ENCODE measurements around the gene FBLN2.

DNA sequence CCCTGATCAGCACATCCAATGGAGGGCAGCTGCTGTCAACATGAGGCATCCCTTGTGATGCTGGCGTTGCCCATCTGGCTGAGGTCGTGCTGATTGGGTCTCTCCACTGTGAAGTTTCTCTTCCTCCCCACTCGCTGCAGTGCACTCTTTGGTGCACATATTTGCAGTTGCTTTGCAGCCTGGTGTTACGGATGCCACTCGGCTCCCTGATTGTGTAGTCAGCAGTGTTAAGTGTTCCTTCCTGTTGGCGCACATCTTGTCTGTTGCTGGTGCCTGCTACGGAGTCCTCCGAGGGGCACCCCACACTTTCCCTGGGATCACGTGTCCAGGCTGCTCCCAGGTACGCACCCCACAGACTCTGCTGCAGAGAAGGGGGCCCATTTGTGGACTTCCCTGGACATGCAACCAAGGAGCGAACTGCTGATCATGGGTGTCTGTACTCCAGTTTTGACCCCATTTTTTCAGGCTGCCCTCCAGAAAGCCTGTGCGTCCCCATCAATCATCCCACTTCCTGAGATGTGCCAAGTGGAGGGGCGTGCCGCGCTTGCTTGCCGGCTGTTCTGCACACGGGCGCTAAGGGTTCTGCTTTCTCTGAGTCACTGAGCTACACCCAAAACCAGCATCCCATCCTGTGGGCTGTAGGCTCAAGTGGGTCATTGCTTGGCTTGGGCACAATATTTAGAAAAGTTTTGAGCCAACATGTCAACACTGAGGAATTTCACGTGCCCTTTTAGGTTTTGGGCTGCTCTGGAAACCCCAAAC lies 98.6 kb downstream of the FBLN2 start:
- TF ChIP-seq, protein P1, sequence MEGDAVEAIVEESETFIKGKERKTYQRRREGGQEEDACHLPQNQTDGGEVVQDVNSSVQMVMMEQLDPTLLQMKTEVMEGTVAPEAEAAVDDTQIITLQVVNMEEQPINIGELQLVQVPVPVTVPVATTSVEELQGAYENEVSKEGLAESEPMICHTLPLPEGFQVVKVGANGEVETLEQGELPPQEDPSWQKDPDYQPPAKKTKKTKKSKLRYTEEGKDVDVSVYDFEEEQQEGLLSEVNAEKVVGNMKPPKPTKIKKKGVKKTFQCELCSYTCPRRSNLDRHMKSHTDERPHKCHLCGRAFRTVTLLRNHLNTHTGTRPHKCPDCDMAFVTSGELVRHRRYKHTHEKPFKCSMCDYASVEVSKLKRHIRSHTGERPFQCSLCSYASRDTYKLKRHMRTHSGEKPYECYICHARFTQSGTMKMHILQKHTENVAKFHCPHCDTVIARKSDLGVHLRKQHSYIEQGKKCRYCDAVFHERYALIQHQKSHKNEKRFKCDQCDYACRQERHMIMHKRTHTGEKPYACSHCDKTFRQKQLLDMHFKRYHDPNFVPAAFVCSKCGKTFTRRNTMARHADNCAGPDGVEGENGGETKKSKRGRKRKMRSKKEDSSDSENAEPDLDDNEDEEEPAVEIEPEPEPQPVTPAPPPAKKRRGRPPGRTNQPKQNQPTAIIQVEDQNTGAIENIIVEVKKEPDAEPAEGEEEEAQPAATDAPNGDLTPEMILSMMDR (IDR thresholded peaks at IDR 0.05): no peak
- TF ChIP-seq NFIC (IDR thresholded peaks at IDR 0.05; ENCODE audit: borderline replicate concordance): no peak
- no peak for TF ChIP-seq SIN3A (IDR thresholded peaks at IDR 0.05; ENCODE audit: borderline replicate concordance, low read depth, low read length)
- TF ChIP-seq, protein P2, sequence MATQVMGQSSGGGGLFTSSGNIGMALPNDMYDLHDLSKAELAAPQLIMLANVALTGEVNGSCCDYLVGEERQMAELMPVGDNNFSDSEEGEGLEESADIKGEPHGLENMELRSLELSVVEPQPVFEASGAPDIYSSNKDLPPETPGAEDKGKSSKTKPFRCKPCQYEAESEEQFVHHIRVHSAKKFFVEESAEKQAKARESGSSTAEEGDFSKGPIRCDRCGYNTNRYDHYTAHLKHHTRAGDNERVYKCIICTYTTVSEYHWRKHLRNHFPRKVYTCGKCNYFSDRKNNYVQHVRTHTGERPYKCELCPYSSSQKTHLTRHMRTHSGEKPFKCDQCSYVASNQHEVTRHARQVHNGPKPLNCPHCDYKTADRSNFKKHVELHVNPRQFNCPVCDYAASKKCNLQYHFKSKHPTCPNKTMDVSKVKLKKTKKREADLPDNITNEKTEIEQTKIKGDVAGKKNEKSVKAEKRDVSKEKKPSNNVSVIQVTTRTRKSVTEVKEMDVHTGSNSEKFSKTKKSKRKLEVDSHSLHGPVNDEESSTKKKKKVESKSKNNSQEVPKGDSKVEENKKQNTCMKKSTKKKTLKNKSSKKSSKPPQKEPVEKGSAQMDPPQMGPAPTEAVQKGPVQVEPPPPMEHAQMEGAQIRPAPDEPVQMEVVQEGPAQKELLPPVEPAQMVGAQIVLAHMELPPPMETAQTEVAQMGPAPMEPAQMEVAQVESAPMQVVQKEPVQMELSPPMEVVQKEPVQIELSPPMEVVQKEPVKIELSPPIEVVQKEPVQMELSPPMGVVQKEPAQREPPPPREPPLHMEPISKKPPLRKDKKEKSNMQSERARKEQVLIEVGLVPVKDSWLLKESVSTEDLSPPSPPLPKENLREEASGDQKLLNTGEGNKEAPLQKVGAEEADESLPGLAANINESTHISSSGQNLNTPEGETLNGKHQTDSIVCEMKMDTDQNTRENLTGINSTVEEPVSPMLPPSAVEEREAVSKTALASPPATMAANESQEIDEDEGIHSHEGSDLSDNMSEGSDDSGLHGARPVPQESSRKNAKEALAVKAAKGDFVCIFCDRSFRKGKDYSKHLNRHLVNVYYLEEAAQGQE (IDR thresholded peaks at IDR 0.05; ENCODE audit: low read depth, low read length): no peak

All from SK-N-SH (cell line).